Measurements from ENCODE around the gene AHNAK. TPM values are rescaled to one million over a fixed set of nuclear protein-coding genes. Genes with fewer than 3 reads are reported as not detected.

Gene AHNAK
- total and polyA plus RNA-seq, 9 donors = 114 to 699 (median 540) TPM

DNA sequence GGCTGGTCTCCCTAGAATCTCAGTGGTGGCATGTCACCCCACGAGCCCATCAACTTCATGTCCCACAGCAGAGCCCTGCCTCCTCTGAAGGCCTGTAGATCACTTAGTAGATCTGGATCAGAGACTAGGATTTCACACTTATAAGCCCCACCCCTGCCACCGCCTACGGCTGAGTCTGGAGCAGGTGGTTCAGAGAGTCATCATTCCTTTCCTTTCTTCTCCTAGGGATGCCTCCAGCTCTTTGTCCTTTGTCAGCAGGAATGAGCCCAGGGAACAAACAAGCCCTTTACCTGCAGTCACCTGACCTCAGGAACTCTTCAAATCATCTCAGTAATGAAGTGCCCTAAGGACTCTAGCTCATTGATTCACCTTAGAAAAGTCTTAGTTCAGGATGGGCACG is 90.0 kb downstream of the AHNAK start:
- Histone ChIP-seq H3K36me3 (no peaks in the 10 kb centered on the region), H3K9me3 (no peaks in the 10 kb centered on the region), H3K4me3 (no peak overlapping the region), H3K4me1 (ENCODE audit: insufficient read depth) (no peaks in the 10 kb centered on the region), H3K27ac (no peak overlapping the region), H3K27me3 (no peaks in the 10 kb centered on the region)
- DNase-seq = no peak
- TF ChIP-seq EP300 (IDR thresholded peaks at IDR 0.05) (no peak), POLR2A (IDR thresholded peaks at IDR 0.05) (no peak)
- TF ChIP-seq, protein P1, sequence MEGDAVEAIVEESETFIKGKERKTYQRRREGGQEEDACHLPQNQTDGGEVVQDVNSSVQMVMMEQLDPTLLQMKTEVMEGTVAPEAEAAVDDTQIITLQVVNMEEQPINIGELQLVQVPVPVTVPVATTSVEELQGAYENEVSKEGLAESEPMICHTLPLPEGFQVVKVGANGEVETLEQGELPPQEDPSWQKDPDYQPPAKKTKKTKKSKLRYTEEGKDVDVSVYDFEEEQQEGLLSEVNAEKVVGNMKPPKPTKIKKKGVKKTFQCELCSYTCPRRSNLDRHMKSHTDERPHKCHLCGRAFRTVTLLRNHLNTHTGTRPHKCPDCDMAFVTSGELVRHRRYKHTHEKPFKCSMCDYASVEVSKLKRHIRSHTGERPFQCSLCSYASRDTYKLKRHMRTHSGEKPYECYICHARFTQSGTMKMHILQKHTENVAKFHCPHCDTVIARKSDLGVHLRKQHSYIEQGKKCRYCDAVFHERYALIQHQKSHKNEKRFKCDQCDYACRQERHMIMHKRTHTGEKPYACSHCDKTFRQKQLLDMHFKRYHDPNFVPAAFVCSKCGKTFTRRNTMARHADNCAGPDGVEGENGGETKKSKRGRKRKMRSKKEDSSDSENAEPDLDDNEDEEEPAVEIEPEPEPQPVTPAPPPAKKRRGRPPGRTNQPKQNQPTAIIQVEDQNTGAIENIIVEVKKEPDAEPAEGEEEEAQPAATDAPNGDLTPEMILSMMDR (IDR thresholded peaks at IDR 0.05) = no peak
- WGBS, 3 donors = 85 to 93% (median 90%) methylated on average over 4 of the region's 4 CpGs
- intact Hi-C loops (cut with DNase I) = no loop called here

DNA sequence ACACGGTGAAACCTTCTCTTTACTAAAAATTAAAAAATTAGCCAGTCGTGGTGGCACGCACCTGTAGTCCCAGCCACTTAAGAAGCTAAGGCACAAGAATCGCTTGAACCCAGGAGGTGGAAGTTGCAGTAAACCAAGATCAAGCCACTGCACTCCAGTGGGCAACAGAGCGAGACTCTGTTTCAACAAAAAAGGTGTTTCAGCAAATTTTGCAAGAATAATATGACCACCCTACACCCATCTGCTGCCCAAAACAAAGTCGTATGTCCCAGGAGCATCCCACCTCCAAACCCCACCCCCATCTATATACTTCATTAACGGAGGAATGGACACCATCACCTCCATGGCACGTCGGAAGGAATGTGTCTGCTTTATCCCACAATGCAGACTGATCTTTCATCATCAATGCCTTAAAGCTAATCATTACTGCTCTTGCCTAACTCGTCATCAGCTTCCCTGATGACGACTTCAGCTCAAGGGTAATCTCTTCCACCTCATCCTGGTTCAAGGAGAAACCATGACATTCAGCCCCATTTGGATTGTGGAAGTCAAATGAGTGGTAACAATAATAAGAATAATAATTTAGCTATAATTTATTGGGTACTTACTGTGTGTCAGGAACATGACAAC is 93.7 kb downstream of the AHNAK start:
- no peak for TF ChIP-seq POLR2A (IDR thresholded peaks at IDR 0.05)
- TF ChIP-seq EP300 (IDR thresholded peaks at IDR 0.05) = no peak
- TF ChIP-seq, protein P1 (IDR thresholded peaks at IDR 0.05) = no peak

DNA sequence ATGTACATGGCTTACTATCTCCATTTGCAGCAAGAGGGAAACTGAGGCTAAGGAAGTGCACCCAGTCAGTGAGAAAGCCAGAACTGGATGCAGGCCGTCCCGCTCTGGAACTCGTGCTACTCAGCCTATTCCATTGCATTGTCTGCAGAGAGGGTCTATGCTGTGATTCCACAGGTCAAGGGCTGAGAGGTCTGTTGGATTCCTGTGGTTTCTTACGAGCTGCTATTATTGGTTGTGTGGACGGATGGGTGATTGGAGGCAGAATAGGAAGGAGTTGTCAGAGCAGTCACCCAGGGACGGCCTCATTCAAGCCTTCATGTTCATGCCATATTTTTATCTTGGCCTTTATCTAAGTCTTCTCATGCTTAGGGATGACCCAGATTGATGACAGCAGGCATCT is 94.3 kb downstream of the AHNAK start:
- Histone ChIP-seq H3K4me1 (ENCODE audit: insufficient read depth) (no peaks in the 10 kb centered on the region), H3K9me3 (no peaks in the 10 kb centered on the region), H3K36me3 (no peaks in the 10 kb centered on the region), H3K4me3 (no peak overlapping the region), H3K27me3 (no peaks in the 10 kb centered on the region), H3K27ac (no peak overlapping the region)
- TF ChIP-seq, protein P1 (IDR thresholded peaks at IDR 0.05) = no peak
- TF ChIP-seq EP300 (IDR thresholded peaks at IDR 0.05) (no peak), POLR2A (IDR thresholded peaks at IDR 0.05) (no peak)
- DNase-seq = no peak
- intact Hi-C loops (cut with DNase I) = no loop called here
- 67 to 75% (median 68%) methylated on average over 6 of the region's 6 CpGs for WGBS, 3 donors

More for the DNA sequence above, 93.7 kb downstream of the AHNAK start:
- intact Hi-C loops (cut with DNase I) = no loop called here
- WGBS, 3 donors = 89 to 93% (median 92%) methylated on average over 11 of the region's 11 CpGs
- no peak overlapping the region for H3K4me3 ChIP-seq
- no peaks in the 10 kb centered on the region for H3K9me3 ChIP-seq
- no peaks in the 10 kb centered on the region for H3K4me1 ChIP-seq (ENCODE audit: insufficient read depth)
- H3K27me3 ChIP-seq = no peaks in the 10 kb centered on the region
- DNase-seq = no peak
- no peaks in the 10 kb centered on the region for H3K36me3 ChIP-seq
- no peak overlapping the region for H3K27ac ChIP-seq

DNA sequence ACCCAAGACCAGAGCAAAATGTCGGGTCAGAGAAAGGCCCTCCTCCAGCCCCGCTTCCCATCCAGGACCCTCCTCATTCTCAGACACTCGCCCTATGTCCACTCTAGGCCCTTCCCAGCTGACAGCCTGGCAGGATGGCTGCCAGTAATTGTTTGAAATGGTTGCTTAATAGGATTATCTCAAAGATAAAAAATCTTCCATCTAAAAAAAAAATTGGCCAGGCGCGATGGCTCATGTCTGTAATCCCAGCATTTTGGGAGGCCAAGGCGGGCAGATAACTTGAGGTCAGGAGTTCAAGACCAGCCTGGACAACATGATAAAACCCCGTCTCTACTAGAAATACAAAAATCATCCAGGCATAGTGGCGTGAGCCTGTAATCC is 95.4 kb downstream of the AHNAK start:
- H3K27me3 ChIP-seq = no peaks in the 10 kb centered on the region
- no peak for TF ChIP-seq EP300 (IDR thresholded peaks at IDR 0.05)
- TF ChIP-seq, protein P1 (IDR thresholded peaks at IDR 0.05) = no peak
- no peak for TF ChIP-seq POLR2A (IDR thresholded peaks at IDR 0.05)
- H3K9me3 ChIP-seq = no peaks in the 10 kb centered on the region
- DNase-seq = no peak
- H3K27ac ChIP-seq = no peak overlapping the region
- H3K4me1 ChIP-seq (ENCODE audit: insufficient read depth) = peaks cover under 1% of the 10 kb centered on the region
- 90 to 94% (median 93%) methylated on average over 8 of the region's 8 CpGs for WGBS, 3 donors
- H3K36me3 ChIP-seq = no peaks in the 10 kb centered on the region
- H3K4me3 ChIP-seq = no peak overlapping the region
- intact Hi-C loops (cut with DNase I) = no loop called here

Data from ovary (tissue), 9 donors.